H1 (cell line): Measurements from ENCODE around the gene NBAS. TPM values are rescaled to one million over a fixed set of nuclear protein-coding genes. Genes with fewer than 3 reads are reported as not detected.

Source experiments
- FOSL1 ChIP-seq: IDR thresholded peaks from 2 replicates; pipeline ENCODE4 v1.6.1; 2011; ENCODE audit warnings: mild to moderate bottlenecking, low read depth, low read length, moderate library complexity; ENCODE audit not compliant: insufficient read depth
- GTF2F1 ChIP-seq: IDR thresholded peaks from 2 replicates; pipeline ENCODE4 v1.6.1; 2012; ENCODE audit warnings: low read depth, low read length, improper control_type of control experiment, borderline replicate concordance
- KDM4A ChIP-seq: IDR thresholded peaks from one replicate; pipeline ENCODE4 v1.7.1; 2012; ENCODE audit warnings: low read depth, mild to moderate bottlenecking, moderate library complexity, low read length, inconsistent platforms; ENCODE audit not compliant: severe bottlenecking
- NRF1 ChIP-seq: IDR thresholded peaks from 2 replicates; pipeline ENCODE4 v1.6.1; 2011; ENCODE audit warnings: mild to moderate bottlenecking, low read depth, low read length, improper control_type of control experiment
- RAD21 ChIP-seq, 2 experiments: IDR thresholded peaks in 1 of 2; conservative IDR thresholded peaks in 1 of 2; 2 replicates each; pipeline ENCODE4 v1.6.1; 2011; ENCODE audit warnings: low read depth in 2 of 2, low read length in 2 of 2, improper control_type of control experiment in 1 of 2, inconsistent platforms in 1 of 2, mild to moderate bottlenecking in 1 of 2, moderate library complexity in 1 of 2
- RFX5 ChIP-seq: IDR thresholded peaks from 2 replicates; pipeline ENCODE4 v1.6.1; 2011; ENCODE audit warnings: low read depth, low read length, improper control_type of control experiment, borderline replicate concordance
- TAF7 ChIP-seq: optimal IDR thresholded peaks from 2 replicates; pipeline ENCODE3; 2011; ENCODE audit warnings: low read depth, mild to moderate bottlenecking, inconsistent platforms, low read length, moderate library complexity, borderline replicate concordance
- polyA plus RNA-seq, 7 experiments: library from polyadenylated mRNA; depleted of rRNA in 3 of 7; stranded (reverse) in 5 of 7; unstranded in 2 of 7; fragments of >200 nt in 5 of 7; fragments of 200-250 nt in 2 of 7; gene quantifications; 1 replicate in 5 of 7; 2 replicates in 1 of 7; 4 replicates in 1 of 7; pipeline versions ENCODE4 v1.2.1 to v1.2.3, GENCODE V29; 2011 to 2013; ENCODE audit warnings: missing spikeins in 2 of 7, mixed read lengths in 2 of 7
- total RNA-seq: library from RNA; stranded (reverse); fragmentation: NEBNext Ultra II Directional; extraction: Animal tissue kit (Norgen Biotek cat#: 25700); gene quantifications from 2 replicates; pipeline ENCODE4 v1.2.1, GENCODE V29; 2021
- TF ChIP-seq, protein P1 (sequence below): IDR thresholded peaks from 2 replicates; pipeline ENCODE4 v1.6.1; 2012; ENCODE audit warnings: low read length, inconsistent platforms

NBAS gene
- total and polyA plus RNA-seq, 2 of the 8 experiments (the other 6 are each of a cell fraction or from before 2014, with no cell fraction given): 19.6 to 34.8 TPM

- TF ChIP-seq GTF2F1 (no peak), RAD21 (IDR thresholded peaks at IDR 0.05 in 1 of 2, conservative IDR thresholded peaks at IDR 0.05 in 1 of 2; ENCODE audit: low read depth in 2 of 2, low read length in 2 of 2) (no peak), FOSL1 (no peak), NRF1 (no peak), TAF7 (no peak), RFX5 (no peak), KDM4A (no peak)
- TF ChIP-seq, protein P1, sequence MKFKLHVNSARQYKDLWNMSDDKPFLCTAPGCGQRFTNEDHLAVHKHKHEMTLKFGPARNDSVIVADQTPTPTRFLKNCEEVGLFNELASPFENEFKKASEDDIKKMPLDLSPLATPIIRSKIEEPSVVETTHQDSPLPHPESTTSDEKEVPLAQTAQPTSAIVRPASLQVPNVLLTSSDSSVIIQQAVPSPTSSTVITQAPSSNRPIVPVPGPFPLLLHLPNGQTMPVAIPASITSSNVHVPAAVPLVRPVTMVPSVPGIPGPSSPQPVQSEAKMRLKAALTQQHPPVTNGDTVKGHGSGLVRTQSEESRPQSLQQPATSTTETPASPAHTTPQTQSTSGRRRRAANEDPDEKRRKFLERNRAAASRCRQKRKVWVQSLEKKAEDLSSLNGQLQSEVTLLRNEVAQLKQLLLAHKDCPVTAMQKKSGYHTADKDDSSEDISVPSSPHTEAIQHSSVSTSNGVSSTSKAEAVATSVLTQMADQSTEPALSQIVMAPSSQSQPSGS: no peak
Observed at GRCh38 chr2:15584767-15585469, 23.8 kb upstream of the NBAS start (continued).
